KOPT-K1 (cell line): ENCODE measurements around the gene TRPM3.
"Not testable (repeated sequence)": the region's sequence is repeated elsewhere in the genome, so short reads cannot be mapped to it uniquely, and the experiment has no call there.

ENCODE experiments used
- H3K27ac ChIP-seq: fragments of 200-600 bp; sonication (generic); 2 replicates; pipeline ENCODE4 v1.5.1; 2016; ENCODE audit warnings: antibody characterized with exemption, mild to moderate bottlenecking, low read depth, low read length; ENCODE audit not compliant: poor library complexity, severe bottlenecking
- H3K36me3 ChIP-seq: fragments of 200-600 bp; sonication (generic); 2 replicates; pipeline ENCODE4 v1.5.1; 2017; ENCODE audit warnings: antibody characterized with exemption, mild to moderate bottlenecking, low read length, moderate library complexity; ENCODE audit not compliant: insufficient read depth
- H3K9me3 ChIP-seq: fragments of 200-600 bp; sonication (generic); 2 replicates; pipeline ENCODE4 v1.5.1; 2017; ENCODE audit warnings: antibody characterized with exemption, low read length, mild to moderate bottlenecking; ENCODE audit not compliant: insufficient read depth, poor library complexity, severe bottlenecking

TRPM3 gene

DNA sequence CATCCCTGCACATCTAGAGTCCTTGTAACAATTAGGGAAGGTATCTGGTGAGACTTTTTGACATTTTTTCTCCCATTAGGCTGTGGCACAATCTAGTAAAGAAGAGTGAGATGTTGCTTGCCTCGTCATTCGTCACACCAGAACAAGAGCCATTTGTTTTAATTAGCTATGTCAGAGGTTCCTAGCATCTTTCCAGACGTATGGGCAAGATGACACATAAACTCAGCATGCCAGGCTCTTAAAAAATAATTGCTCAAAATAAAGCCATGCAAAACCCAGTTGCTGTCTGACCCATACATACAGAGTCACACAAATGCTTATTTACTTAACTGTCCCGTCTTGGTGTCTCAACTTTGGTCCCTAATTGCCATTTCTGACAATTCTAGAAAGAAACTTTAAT is 125.9 kb downstream of the TRPM3 start:
- H3K27ac ChIP-seq, result no peak overlapping the region
- H3K9me3 ChIP-seq, result no peaks in the 10 kb centered on the region
- H3K36me3 ChIP-seq, result no peaks in the 10 kb centered on the region

GRCh38 chr9:70994582-70994981 is 126.8 kb downstream of the TRPM3 start:
- Histone ChIP-seq H3K9me3 (no peaks in the 10 kb centered on the region), H3K27ac (no peak overlapping the region), H3K36me3 (no peaks in the 10 kb centered on the region)

GRCh38 chr9:70988551-70988950 is 132.9 kb downstream of the TRPM3 start:
- Histone ChIP-seq H3K36me3 (no peaks in the 10 kb centered on the region), H3K9me3 (no peaks in the 10 kb centered on the region), H3K27ac (no peak overlapping the region)

- Histone ChIP-seq H3K36me3 (no peaks in the 10 kb centered on the region), H3K27ac (no peak overlapping the region), H3K9me3 (no peaks in the 10 kb centered on the region)
These were observed 133.4 kb downstream of the TRPM3 start for GRCh38 chr9:70987986-70988385.

- Histone ChIP-seq H3K9me3 (no peaks in the 10 kb centered on the region), H3K36me3 (no peaks in the 10 kb centered on the region), H3K27ac (no peak overlapping the region)
These were observed 134.4 kb downstream of the TRPM3 start for GRCh38 chr9:70986984-70987383.

DNA sequence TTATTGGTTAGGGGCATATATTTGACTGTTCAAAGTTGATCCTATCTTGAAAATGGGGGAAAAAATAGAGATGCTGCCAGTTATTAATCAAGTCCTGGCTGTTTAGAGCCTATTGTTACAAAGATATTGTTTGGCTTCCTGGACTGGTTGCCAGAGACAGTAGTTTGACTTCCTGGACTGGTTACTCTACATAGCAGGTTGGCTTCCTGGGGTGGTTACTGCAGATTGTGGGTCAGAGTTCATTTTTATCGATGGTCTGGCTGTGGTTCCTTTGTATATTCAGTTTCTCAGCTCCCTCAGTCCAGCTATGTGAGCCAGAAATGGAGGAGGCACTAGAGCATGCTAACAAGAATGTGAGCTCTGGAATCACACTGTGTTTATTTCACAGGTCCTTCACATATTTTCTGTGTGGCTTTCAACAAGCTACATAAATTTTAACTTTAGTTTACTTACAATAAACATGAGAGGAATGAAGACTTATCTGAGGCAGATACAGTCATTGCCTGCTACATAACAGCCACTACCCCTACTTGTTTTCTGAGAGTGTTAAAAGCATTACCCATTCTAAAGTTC is 137.6 kb downstream of the TRPM3 start:
- no peaks in the 10 kb centered on the region for H3K9me3 ChIP-seq
- no peak overlapping the region for H3K27ac ChIP-seq
- no peaks in the 10 kb centered on the region for H3K36me3 ChIP-seq

DNA sequence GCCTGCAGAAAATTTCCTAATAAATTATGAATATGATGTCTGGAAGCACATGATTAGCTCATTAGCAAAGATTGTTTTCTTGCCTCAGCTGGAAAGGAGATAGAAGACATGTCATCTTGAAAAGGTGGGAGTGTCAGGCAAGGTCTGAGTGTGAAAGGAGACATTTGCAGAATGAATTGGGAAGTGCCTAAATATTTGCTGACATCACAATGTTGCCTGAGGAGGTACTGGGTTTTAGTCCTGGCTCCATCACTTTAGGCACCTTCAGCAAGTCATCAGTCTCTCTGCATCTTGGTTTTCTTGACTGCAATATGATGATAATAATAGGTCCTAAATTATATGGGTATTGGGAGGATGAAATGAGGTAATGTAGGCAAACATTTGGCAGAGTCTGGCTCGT is 140.1 kb downstream of the TRPM3 start:
- no peaks in the 10 kb centered on the region for H3K36me3 ChIP-seq
- no peak overlapping the region for H3K27ac ChIP-seq
- no peaks in the 10 kb centered on the region for H3K9me3 ChIP-seq

- Histone ChIP-seq H3K27ac (no peak overlapping the region), H3K9me3 (no peaks in the 10 kb centered on the region), H3K36me3 (no peaks in the 10 kb centered on the region)
These were observed 141.5 kb downstream of the TRPM3 start for GRCh38 chr9:70979966-70980365.

- H3K27ac ChIP-seq, result no peak overlapping the region
- no peaks in the 10 kb centered on the region for H3K36me3 ChIP-seq
- no peaks in the 10 kb centered on the region for H3K9me3 ChIP-seq
These were observed 143.3 kb downstream of the TRPM3 start for GRCh38 chr9:70978085-70978484.

DNA sequence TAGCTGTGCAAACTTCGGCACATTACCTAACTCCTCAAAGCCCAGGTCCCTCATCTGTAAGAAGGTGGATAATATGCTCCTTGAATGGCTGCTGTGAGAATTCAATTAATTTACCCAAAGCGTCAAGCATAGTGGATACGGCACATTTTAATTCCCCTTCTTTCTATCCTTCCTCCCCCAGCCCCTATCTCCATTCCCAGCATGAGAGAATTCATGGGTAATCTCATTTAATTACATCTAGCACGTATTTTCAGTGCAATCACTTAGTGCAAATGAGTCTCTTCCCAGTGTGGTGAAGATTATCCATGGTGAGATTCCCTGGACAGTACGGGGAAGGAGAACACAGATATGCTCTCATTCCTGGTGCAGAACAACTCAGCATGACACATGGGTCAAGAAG is 145.6 kb downstream of the TRPM3 start:
- Histone ChIP-seq H3K27ac (no peak overlapping the region), H3K9me3 (no peaks in the 10 kb centered on the region), H3K36me3 (no peaks in the 10 kb centered on the region)

DNA sequence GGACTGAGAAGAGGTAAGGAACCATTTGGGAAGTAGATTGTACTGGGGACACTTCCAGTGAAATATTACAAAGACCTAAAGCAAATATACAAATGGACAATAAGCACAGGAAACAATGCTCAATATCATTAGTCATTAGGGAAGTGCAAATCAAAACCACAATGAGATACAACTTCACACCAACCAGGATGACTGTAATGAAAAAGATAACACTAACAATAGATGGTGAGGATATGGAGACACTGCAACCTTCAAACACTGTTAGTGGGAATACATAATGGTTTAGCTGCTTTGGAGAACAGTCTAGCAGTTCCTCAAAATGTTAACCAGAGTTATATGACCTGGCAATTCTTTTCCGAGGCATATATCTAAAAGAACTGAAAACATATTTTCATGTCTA is 149.7 kb downstream of the TRPM3 start:
- Histone ChIP-seq H3K9me3 (no peaks in the 10 kb centered on the region), H3K27ac (no peak overlapping the region), H3K36me3 (no peaks in the 10 kb centered on the region)

DNA sequence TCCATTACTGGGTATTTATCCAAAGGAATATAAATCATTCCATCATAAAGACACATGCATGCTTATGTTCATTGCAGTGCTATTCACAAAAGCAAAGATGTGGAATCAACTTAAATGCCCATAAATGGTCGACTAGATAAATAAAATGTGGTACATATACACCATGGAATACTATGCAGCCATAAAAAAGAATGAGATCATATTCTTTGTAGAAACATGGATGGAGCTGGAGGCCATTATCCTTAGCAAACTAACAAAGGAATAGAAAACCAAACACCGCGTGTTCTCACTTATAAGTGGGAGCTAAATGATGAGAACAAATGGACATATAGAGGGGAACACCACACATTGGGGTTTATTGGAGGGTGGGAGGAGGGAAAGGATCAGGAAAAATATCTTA is 155.0 kb downstream of the TRPM3 start:
- not testable (repeated sequence) for H3K36me3 ChIP-seq, H3K27ac ChIP-seq, H3K9me3 ChIP-seq

- Histone ChIP-seq H3K9me3 (no peaks in the 10 kb centered on the region), H3K36me3 (no peaks in the 10 kb centered on the region), H3K27ac (no peak overlapping the region)
These were observed 156.6 kb downstream of the TRPM3 start for GRCh38 chr9:70964861-70965260.

DNA sequence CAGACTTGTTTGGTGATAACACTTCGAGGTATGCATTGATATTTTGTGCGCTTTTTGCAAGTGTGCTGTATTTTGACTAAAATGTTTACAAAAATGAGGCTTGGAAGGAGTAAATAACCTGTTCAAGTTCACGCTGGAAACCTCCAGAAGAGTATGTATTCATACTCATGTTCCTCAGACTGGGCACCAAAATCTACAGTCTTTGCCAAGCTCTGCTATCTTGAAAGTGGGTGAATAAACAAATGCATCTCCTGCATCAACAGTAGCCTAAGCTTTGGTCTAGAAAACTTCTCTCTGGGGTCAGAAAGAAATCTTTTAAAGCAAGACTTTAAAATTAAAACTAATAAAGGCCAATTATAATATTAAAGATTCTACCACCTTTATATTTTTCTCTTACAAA is 157.9 kb downstream of the TRPM3 start:
- Histone ChIP-seq H3K36me3 (no peaks in the 10 kb centered on the region), H3K27ac (no peak overlapping the region), H3K9me3 (no peaks in the 10 kb centered on the region)

- Histone ChIP-seq H3K27ac (no peak overlapping the region), H3K36me3 (no peaks in the 10 kb centered on the region), H3K9me3 (no peaks in the 10 kb centered on the region)
These were observed 158.5 kb downstream of the TRPM3 start for GRCh38 chr9:70962761-70963440.

DNA sequence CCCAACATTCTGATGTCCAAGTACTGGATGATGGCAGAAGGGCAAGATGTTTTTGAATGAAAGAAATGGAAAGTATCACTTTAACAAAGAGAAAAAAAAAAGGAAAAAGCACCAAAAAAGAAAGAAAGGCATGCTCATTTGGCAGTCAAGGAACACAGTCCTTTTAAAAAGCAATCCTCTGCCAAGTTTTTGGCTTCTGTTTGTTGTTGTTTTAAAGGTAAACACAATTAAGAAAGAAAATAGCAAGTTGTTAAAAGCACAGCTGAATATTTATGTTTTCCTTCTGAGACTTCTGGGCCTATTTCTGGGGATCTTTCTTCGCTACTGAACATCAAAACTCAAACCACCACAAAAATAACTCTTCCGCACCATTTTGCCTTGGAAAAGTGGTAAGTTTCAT is 162.1 kb downstream of the TRPM3 start:
- no peak overlapping the region for H3K27ac ChIP-seq
- H3K36me3 ChIP-seq, result no peaks in the 10 kb centered on the region

More for the DNA sequence above, 162.1 kb downstream of the TRPM3 start:
- H3K9me3 ChIP-seq, result no peaks in the 10 kb centered on the region
